GM21528 (cell line): ENCODE data around the gene CARM1.

Source experiments
- ATAC-seq: cut with Tn5 transposase; IDR thresholded peaks from one replicate; pipeline ENCODE4 v1.9.1; 2021; ENCODE audit warnings: mild to moderate bottlenecking, moderate library complexity; ENCODE audit not compliant: unreplicated experiment, low FRiP score

CARM1 gene

GRCh38 chr19:10968527-10969135, 97.3 kb downstream of the CARM1 start:
- ATAC-seq = no peak

- no peak for ATAC-seq
These were observed 99.9 kb downstream of the CARM1 start for GRCh38 chr19:10971107-10971726.
